ENCODE data around the gene TAF1. TPM values are rescaled to one million over a fixed set of nuclear protein-coding genes. Genes with fewer than 3 reads are reported as not detected.
"Not testable (repeated sequence)": the region's sequence is repeated elsewhere in the genome, so short reads cannot be mapped to it uniquely, and the experiment has no call there.

Gene TAF1
- polyA plus RNA-seq, 1 experiment: 21.5 TPM

DNA sequence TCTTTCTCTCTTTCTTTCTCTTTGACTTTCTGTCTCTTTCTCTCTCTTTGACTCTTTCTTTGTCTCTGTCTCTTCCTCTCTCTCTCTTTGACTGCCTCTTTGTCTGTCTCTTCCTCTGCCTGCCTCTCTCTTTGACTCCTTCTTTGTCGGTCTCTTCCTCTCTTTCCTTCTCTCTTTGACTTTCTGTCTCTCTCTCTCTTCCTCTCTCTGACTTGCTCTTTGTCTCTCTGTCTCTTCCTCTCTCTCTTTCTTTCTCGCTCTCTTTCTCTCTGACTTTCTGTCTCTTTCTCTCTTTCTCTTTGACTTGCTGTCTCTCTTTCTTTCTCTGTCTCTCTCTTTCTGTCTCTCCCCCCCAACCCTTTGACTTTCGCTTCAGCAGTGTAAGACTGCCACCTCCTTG lies 130.3 kb downstream of the TAF1 start:
- H3K4me3 ChIP-seq (ENCODE audit: low read depth, low read length): no peak overlapping the region
- ChIA-PET POLR2A (no interaction called here), CTCF (no interaction called here)
- H3K27me3 ChIP-seq (ENCODE audit: control insufficient read depth, insufficient read depth, low read length): no peaks in the 10 kb centered on the region
- TF ChIP-seq, protein P1, sequence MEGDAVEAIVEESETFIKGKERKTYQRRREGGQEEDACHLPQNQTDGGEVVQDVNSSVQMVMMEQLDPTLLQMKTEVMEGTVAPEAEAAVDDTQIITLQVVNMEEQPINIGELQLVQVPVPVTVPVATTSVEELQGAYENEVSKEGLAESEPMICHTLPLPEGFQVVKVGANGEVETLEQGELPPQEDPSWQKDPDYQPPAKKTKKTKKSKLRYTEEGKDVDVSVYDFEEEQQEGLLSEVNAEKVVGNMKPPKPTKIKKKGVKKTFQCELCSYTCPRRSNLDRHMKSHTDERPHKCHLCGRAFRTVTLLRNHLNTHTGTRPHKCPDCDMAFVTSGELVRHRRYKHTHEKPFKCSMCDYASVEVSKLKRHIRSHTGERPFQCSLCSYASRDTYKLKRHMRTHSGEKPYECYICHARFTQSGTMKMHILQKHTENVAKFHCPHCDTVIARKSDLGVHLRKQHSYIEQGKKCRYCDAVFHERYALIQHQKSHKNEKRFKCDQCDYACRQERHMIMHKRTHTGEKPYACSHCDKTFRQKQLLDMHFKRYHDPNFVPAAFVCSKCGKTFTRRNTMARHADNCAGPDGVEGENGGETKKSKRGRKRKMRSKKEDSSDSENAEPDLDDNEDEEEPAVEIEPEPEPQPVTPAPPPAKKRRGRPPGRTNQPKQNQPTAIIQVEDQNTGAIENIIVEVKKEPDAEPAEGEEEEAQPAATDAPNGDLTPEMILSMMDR (IDR thresholded peaks at IDR 0.05; ENCODE audit: low read depth, low read length): no peak
- H3K27ac ChIP-seq (ENCODE audit: low read depth, low read length): no peak overlapping the region
- no peak for DNase-seq (ENCODE audit: low read depth, low spot score)
- no peaks in the 10 kb centered on the region for H3K9me3 ChIP-seq (ENCODE audit: control insufficient read depth, insufficient read depth, low read length)

DNA sequence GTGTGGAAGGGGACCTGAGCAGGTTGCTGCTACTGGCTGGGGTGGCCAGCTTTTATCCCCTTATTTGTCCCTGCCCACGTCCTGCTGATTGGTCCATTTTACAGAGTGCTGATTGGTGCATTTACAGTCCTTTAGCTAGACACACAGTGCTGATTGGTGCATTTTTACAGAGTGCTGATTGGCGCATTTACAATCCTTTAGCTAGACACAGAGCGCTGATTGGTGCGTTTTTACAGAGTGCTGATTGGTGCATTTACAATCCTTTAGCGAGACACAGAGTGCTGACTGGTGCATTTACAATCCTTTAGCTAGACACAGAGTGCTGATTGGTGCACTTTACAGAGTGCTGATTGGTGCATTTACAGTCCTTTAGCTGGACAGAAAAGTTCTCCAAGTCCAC lies 135.9 kb downstream of the TAF1 start:
- CTCF ChIA-PET; H3K9me3 ChIP-seq (ENCODE audit: control insufficient read depth, insufficient read depth, low read length); POLR2A ChIA-PET; H3K27ac ChIP-seq (ENCODE audit: low read depth, low read length); H3K4me3 ChIP-seq (ENCODE audit: low read depth, low read length); H3K27me3 ChIP-seq (ENCODE audit: control insufficient read depth, insufficient read depth, low read length); DNase-seq (ENCODE audit: low read depth, low spot score): not testable (repeated sequence)

DNA sequence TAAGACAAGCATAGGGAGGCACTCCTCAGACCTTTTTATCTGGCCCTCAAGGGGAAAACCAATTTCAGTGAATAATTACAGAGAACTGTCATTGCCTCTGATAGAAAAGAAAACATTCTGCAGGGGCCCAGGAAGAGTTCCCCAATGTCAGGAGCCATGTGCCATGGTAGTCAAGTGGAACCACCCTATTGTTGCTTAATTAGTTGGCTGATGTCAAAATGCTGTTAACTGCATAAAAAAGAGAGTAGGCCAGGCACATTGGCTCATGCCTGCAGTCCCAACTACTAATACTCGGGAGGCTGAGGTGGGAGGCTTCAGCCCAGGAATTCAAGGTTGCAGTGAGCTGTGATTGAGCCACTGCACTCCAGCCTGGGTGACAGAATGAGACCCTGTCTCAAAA lies 138.2 kb downstream of the TAF1 start:
- H3K27ac ChIP-seq (ENCODE audit: low read depth, low read length): no peak overlapping the region
- TF ChIP-seq, protein P1 (IDR thresholded peaks at IDR 0.05; ENCODE audit: low read depth, low read length): no peak
- no peak overlapping the region for H3K4me3 ChIP-seq (ENCODE audit: low read depth, low read length)
- ChIA-PET POLR2A (no interaction called here), CTCF (no interaction called here)
- no peak for DNase-seq (ENCODE audit: low read depth, low spot score)
- H3K27me3 ChIP-seq (ENCODE audit: control insufficient read depth, insufficient read depth, low read length): no peaks in the 10 kb centered on the region
- no peaks in the 10 kb centered on the region for H3K9me3 ChIP-seq (ENCODE audit: control insufficient read depth, insufficient read depth, low read length)

DNA sequence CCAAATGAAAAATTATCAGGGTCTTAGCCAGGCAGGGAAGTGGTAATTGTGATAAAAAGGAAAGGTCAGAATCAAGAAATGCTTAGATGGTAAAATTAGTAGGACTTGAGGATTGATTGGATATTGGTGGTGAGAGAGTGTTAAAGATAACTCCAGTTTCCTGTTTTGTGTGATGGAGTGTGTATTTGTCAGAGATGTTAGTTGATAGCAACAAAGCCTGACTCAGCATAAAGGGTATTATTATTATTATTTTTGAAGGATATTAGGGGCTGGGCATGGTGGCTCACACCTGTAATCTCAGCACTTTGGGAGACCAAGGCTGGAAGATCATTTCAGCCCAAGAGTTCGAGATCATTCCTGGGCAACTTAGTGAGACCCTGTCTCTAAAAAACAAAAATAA lies 143.1 kb downstream of the TAF1 start:
- DNase-seq (ENCODE audit: low read depth, low spot score): no peak
- H3K9me3 ChIP-seq (ENCODE audit: control insufficient read depth, insufficient read depth, low read length): no peaks in the 10 kb centered on the region
- CTCF ChIA-PET: no interaction called here
- H3K27me3 ChIP-seq (ENCODE audit: control insufficient read depth, insufficient read depth, low read length): no peaks in the 10 kb centered on the region
- TF ChIP-seq, protein P1 (IDR thresholded peaks at IDR 0.05; ENCODE audit: low read depth, low read length): no peak
- POLR2A ChIA-PET: no interaction called here
- no peak overlapping the region for H3K4me3 ChIP-seq (ENCODE audit: low read depth, low read length)
- no peak overlapping the region for H3K27ac ChIP-seq (ENCODE audit: low read depth, low read length)

DNA sequence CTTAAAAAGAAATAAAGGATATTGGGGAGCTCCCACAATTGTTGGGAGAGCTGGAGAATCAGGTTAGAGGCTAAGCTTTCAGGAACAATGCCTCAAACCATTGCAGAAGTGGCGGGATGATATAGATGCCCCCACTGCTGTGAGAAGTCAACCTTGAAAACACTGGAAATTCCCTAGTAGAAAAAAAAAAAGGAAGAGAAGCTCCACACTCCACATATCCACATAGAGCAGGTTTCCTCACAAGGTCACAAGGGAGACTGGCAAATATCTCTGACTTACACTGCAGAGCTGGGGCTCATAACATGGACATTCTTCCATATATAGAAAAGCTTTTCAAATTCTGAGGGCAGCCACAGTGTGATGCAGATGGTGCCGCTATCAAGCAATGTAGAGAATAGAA lies 144.0 kb downstream of the TAF1 start:
- ChIA-PET CTCF (no interaction called here), POLR2A (no interaction called here)
- Histone ChIP-seq H3K27ac (ENCODE audit: low read depth, low read length) (no peak overlapping the region), H3K27me3 (ENCODE audit: control insufficient read depth, insufficient read depth, low read length) (no peaks in the 10 kb centered on the region), H3K4me3 (ENCODE audit: low read depth, low read length) (no peak overlapping the region), H3K9me3 (ENCODE audit: control insufficient read depth, insufficient read depth, low read length) (no peaks in the 10 kb centered on the region)
- TF ChIP-seq, protein P1 (IDR thresholded peaks at IDR 0.05; ENCODE audit: low read depth, low read length): no peak
- no peak for DNase-seq (ENCODE audit: low read depth, low spot score)

DNA sequence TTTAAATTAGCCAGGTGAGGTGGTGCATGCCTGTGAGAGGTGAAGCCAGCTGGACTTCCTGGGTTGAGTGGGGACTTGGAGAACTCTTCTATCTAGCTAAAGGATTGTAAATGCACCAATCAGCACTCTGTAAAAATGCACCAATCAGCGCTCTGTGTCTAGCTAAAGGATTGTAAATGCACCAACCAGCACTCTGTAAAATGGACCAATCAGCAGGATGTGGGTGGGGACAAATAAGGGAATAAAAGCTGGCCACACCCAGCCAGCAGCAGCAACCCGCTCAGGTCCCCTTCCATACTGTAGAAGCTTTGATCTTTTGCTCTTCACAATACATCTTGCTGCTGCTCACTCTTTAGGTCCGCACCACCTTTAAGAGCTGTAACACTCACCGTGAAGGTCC lies 147.6 kb downstream of the TAF1 start:
- POLR2A ChIA-PET; H3K27ac ChIP-seq (ENCODE audit: low read depth, low read length); H3K27me3 ChIP-seq (ENCODE audit: control insufficient read depth, insufficient read depth, low read length); CTCF ChIA-PET; DNase-seq (ENCODE audit: low read depth, low spot score); H3K9me3 ChIP-seq (ENCODE audit: control insufficient read depth, insufficient read depth, low read length); H3K4me3 ChIP-seq (ENCODE audit: low read depth, low read length): not testable (repeated sequence)
